Measurements from ENCODE around the gene DDX4.

Gene DDX4

GRCh38 chr5:55829956-55830355 is 92.1 kb downstream of the DDX4 start:
- TF ChIP-seq POU6F1 (CRISPR knock-in tag; IDR thresholded peaks at IDR 0.05; ENCODE audit: borderline replicate concordance, low read depth) (no peak), BACH2 (CRISPR knock-in tag; IDR thresholded peaks at IDR 0.05; ENCODE audit: borderline replicate concordance) (no peak), ZC3H10 (CRISPR knock-in tag; IDR thresholded peaks at IDR 0.05) (no peak), OSR1 (CRISPR knock-in tag; IDR thresholded peaks at IDR 0.05) (no peak), GLIS3 (CRISPR knock-in tag; IDR thresholded peaks at IDR 0.05) (no peak), PATZ1 (CRISPR knock-in tag; IDR thresholded peaks at IDR 0.05; ENCODE audit: borderline replicate concordance) (no peak), ZFP3 (CRISPR knock-in tag; IDR thresholded peaks at IDR 0.05) (no peak), CREB5 (CRISPR knock-in tag; IDR thresholded peaks at IDR 0.05; ENCODE audit: low read depth) (no peak), ARNTL (CRISPR knock-in tag; IDR thresholded peaks at IDR 0.05; ENCODE audit: borderline replicate concordance, low read depth) (no peak), ZNF8 (CRISPR knock-in tag; IDR thresholded peaks at IDR 0.05) (no peak), TSHZ2 (CRISPR knock-in tag; IDR thresholded peaks at IDR 0.05) (no peak), TOX (CRISPR knock-in tag; IDR thresholded peaks at IDR 0.05; ENCODE audit: borderline replicate concordance) (no peak), ZNF70 (CRISPR knock-in tag; IDR thresholded peaks at IDR 0.05) (no peak)
- ATAC-seq: no peak

- no peak for ATAC-seq
- TF ChIP-seq ZFP30 (CRISPR knock-in tag; IDR thresholded peaks at IDR 0.05) (no peak), ESRRG (CRISPR knock-in tag; IDR thresholded peaks at IDR 0.05) (no peak), PPARA (CRISPR knock-in tag; IDR thresholded peaks at IDR 0.05; ENCODE audit: borderline replicate concordance) (no peak), ZFP3 (CRISPR knock-in tag; IDR thresholded peaks at IDR 0.05) (no peak), ZNF8 (CRISPR knock-in tag; IDR thresholded peaks at IDR 0.05) (no peak), CSRNP3 (CRISPR knock-in tag; IDR thresholded peaks at IDR 0.05) (no peak), GLIS3 (CRISPR knock-in tag; IDR thresholded peaks at IDR 0.05) (no peak), TOX (CRISPR knock-in tag; IDR thresholded peaks at IDR 0.05; ENCODE audit: borderline replicate concordance) (no peak), SNAI2 (CRISPR knock-in tag; IDR thresholded peaks at IDR 0.05) (no peak), ZNF70 (CRISPR knock-in tag; IDR thresholded peaks at IDR 0.05) (no peak), CREB5 (CRISPR knock-in tag; IDR thresholded peaks at IDR 0.05; ENCODE audit: low read depth) (no peak)
Observed at GRCh38 chr5:55832446-55832845, 94.6 kb downstream of the DDX4 start.

GRCh38 chr5:55836191-55836590 is 98.3 kb downstream of the DDX4 start:
- no peak for TF ChIP-seq RARB (CRISPR knock-in tag; IDR thresholded peaks at IDR 0.05)
- no peak for TF ChIP-seq POU6F1 (CRISPR knock-in tag; IDR thresholded peaks at IDR 0.05; ENCODE audit: borderline replicate concordance, low read depth)
- no peak for TF ChIP-seq ZFP30 (CRISPR knock-in tag; IDR thresholded peaks at IDR 0.05)
- no peak for ATAC-seq
